PFSK-1 (cell line): ENCODE data around the gene NFE2.

ENCODE experiments used
- POLR2AphosphoS5 ChIP-seq: IDR thresholded peaks from 2 replicates; pipeline ENCODE4 v1.6.1; 2012; ENCODE audit warnings: low read depth, mild to moderate bottlenecking, control low read depth, low read length, moderate library complexity
- TF ChIP-seq, protein P1 (sequence below), 2 experiments: IDR thresholded peaks; 2 replicates each; pipeline versions ENCODE4 v1.6.1 to v1.8.0; 2011 to 2012; ENCODE audit warnings: low read depth in 2 of 2, low read length in 2 of 2, control low read depth in 1 of 2, inconsistent platforms in 1 of 2, mild to moderate bottlenecking in 1 of 2, moderate library complexity in 1 of 2; ENCODE audit not compliant: insufficient read depth in 1 of 2

DNA sequence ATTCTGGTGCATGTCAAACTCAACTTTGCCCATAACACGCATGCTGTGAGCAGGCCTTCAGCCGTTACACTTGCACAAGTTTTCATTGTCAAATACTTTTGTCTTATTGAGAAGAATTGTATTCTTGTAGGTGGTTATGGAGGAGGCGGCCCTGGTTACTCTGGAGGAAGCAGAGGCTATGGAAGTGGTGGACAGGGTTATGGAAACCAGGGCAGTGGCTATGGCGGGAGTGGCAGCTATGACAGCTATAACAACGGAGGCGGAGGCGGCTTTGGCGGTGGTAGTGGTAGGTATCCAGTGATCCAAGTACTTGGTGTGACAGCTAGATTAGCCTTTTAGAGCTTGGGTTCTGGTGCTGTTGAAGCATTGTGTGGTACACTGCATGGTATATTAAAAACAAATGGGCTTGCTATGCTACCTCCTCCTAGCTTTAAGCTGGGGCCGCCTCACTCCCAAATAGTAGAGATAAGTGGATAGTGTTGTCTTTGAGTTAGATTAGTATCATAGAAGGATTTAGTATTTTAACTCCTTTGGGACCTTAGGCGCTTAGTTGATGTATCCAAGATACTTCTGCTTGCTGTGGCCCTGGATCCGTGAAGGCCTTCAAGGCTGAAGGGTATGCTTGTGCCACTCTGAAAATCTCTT lies 17.7 kb downstream of the NFE2 start:
- TF ChIP-seq POLR2AphosphoS5 = no peak; the same call in 1 of the 2 replicates
- TF ChIP-seq, protein P1, sequence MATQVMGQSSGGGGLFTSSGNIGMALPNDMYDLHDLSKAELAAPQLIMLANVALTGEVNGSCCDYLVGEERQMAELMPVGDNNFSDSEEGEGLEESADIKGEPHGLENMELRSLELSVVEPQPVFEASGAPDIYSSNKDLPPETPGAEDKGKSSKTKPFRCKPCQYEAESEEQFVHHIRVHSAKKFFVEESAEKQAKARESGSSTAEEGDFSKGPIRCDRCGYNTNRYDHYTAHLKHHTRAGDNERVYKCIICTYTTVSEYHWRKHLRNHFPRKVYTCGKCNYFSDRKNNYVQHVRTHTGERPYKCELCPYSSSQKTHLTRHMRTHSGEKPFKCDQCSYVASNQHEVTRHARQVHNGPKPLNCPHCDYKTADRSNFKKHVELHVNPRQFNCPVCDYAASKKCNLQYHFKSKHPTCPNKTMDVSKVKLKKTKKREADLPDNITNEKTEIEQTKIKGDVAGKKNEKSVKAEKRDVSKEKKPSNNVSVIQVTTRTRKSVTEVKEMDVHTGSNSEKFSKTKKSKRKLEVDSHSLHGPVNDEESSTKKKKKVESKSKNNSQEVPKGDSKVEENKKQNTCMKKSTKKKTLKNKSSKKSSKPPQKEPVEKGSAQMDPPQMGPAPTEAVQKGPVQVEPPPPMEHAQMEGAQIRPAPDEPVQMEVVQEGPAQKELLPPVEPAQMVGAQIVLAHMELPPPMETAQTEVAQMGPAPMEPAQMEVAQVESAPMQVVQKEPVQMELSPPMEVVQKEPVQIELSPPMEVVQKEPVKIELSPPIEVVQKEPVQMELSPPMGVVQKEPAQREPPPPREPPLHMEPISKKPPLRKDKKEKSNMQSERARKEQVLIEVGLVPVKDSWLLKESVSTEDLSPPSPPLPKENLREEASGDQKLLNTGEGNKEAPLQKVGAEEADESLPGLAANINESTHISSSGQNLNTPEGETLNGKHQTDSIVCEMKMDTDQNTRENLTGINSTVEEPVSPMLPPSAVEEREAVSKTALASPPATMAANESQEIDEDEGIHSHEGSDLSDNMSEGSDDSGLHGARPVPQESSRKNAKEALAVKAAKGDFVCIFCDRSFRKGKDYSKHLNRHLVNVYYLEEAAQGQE (IDR thresholded peaks at IDR 0.05; ENCODE audit: insufficient read depth in 1 of 2, low read depth in 2 of 2, low read length in 2 of 2) = no peak
